Cardiac fibroblast (primary cell): Measurements from ENCODE around the gene MNX1.
A peak's percentile ranks its signal among the peaks of the same experiment; 100 is the strongest.

Source experiments
- DNase-seq, 2 donors: peaks; one replicate each; pipeline versions ENCODE4 v3.0.0 to v3.0.0-alpha.2; 2010; ENCODE audit warnings: low read depth in 2 of 2
- H3K4me3 ChIP-seq, 2 donors: replicated peaks in 1 of 2; 1 replicate in 1 of 2; 2 replicates in 1 of 2; pipeline ENCODE4 v1.5.1; 2011; ENCODE audit warnings: low read depth in 2 of 2, low read length in 2 of 2, mild to moderate bottlenecking in 2 of 2, moderate library complexity in 1 of 2
- TF ChIP-seq, protein P1 (sequence below): IDR thresholded peaks from one replicate; pipeline ENCODE4 v1.5.1; 2011; ENCODE audit warnings: low read depth, mild to moderate bottlenecking, low read length, inconsistent platforms

MNX1 gene

DNA sequence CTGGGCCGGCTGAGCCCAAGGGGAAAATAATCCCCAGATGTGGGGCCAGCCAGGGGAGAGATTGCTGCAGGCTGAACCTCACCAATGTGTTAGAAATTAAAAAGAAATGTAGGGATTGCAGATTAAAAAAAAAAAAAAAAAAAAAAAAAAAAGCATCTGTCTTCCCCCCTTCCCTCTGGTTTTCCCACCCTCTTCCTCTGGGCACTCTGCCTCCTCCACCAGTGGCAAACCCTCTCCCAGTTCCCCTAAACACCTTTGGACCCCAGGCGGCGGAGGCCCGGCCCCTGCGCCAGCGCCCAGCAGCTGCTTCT is 7.1 kb downstream of the MNX1 start:
- H3K4me3 ChIP-seq = no peak overlapping the region
- no peak for DNase-seq
- TF ChIP-seq, protein P1, sequence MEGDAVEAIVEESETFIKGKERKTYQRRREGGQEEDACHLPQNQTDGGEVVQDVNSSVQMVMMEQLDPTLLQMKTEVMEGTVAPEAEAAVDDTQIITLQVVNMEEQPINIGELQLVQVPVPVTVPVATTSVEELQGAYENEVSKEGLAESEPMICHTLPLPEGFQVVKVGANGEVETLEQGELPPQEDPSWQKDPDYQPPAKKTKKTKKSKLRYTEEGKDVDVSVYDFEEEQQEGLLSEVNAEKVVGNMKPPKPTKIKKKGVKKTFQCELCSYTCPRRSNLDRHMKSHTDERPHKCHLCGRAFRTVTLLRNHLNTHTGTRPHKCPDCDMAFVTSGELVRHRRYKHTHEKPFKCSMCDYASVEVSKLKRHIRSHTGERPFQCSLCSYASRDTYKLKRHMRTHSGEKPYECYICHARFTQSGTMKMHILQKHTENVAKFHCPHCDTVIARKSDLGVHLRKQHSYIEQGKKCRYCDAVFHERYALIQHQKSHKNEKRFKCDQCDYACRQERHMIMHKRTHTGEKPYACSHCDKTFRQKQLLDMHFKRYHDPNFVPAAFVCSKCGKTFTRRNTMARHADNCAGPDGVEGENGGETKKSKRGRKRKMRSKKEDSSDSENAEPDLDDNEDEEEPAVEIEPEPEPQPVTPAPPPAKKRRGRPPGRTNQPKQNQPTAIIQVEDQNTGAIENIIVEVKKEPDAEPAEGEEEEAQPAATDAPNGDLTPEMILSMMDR = no peak

DNA sequence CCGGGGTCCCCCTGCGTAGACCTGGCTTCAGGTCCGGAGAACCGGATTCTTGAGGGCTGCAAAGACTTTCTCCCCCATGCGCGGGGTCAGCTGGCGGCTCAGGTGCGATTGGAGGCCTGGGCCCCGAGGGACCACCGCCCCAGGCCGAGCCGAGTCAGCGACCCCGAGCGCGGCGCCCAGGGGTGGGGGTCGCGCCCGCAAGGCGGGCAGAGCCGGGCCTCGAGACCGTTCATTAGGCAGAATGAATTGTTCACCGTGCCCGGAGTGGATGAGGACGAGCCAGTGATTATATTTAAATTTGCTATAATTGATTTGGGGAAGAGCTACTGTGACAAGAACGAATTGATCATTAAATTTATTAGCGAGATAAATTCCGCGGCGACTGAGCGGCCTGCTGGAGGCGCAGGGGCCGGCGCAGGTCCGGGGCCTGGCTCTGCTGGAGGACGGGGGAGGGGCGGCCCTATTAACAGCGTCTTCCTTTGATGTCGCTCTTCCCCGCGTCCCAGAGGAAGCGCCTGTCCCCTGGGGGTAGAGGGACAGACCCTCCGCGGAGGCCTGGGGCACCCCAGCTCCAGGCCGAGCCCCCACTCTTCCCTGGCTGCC is 7.5 kb downstream of the MNX1 start:
- TF ChIP-seq, protein P1 = no peak
- DNase-seq = no peak
- no peak overlapping the region for H3K4me3 ChIP-seq

- no peak for DNase-seq
- H3K4me3 ChIP-seq = no peak overlapping the region
- TF ChIP-seq, protein P1 = no peak
These were observed 8.3 kb downstream of the MNX1 start for GRCh38 chr7:157001920-157002818.

DNA sequence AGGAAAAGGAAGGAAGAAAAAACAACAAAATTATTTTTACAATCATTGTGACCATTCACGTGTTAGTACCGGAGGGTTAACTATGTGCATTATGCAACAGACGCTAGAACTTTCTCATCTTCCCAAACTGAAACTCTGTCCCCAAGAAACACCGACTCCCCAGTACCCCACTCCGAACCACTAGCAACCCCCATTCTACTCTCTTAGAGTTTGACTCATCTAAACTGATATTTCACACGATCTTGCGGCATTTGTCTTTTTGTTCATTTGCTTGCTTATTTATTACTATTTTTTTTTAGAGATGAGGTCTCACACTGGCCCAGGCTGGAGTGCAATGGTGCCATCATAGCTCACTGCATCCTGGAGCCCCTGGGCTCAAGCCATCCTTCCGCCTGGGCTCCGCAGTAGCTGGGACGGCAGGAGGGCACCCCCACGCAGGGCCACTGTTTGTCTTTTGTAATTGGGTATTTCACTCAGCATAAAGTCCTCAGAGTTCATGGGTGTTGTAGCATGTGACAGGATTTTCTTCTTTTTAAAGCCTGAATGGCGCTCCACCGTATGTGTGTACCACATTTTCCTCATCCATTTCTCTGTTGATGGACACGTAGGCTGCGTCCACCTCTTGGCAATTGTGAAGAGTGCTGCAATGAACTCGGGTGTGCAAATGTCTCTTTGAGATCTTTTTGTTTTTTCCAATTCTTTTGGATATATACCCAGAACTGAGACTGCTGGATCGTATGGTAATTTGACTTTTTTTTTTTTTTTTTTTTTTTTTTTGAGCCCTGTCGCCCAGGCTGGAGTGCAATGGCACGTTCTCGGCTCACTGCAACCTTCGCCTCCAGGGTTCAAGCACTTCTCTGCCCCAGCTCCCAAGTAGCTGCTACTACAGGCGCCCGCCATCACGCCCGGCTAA is 9.5 kb downstream of the MNX1 start:
- TF ChIP-seq, protein P1 = no peak
- no peak overlapping the region for H3K4me3 ChIP-seq
- no peak for DNase-seq

DNA sequence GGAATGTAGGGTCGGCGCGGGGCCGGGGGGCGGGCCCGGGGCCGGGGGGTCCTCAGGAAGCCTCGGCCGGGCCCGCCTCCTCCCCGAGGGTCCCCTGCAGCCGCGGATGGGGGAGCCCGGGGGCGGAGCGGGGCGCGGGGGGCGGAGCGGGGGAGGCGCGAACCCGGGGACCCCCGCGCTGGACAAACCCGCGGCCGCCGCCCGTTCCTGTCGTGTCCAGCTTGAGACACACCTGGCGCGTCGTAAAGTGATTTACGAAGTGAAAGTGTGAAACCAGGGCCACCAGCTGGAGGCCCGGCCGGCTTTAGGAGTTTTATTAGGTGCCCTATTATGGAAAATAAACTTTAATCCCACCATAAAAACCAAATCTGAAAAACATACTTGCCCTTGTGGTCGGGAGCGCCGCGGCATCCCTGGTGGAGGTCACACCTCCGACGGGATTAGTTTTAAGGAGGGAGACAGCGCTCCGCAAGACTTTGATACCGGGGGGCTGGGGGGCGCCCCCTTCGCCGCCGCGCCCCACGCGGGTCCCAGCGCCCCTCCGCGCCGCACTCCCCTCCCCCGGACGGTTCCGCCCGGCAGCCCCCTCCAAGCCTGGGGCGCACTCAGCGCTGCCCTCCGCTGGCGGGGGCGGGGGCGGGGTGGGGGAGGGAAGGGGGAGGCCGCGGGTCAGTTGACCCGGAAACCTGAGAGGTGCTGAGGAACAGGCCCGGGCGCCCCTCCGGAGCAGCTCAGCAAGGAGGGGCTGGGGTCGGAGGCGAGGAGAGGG is 10.3 kb downstream of the MNX1 start:
- TF ChIP-seq, protein P1 = no peak
- DNase-seq = no peak
- peak overlapping the region; percentile 30 to 42 for H3K4me3 ChIP-seq
